WTC11 (cell line): ENCODE results near the gene HLF.

Source experiments
- NR1H2 ChIP-seq: sonication (generic); formaldehyde crosslinking; IDR thresholded peaks from 2 replicates; pipeline ENCODE4 v1.9.0; 2021; ENCODE audit warnings: mild to moderate bottlenecking, moderate library complexity, missing genetic modification reagents
- SMAD4 ChIP-seq: sonication (generic); formaldehyde crosslinking; IDR thresholded peaks from 2 replicates; pipeline ENCODE4 v1.8.0; 2022; ENCODE audit warnings: mild to moderate bottlenecking, missing genetic modification reagents
- SOX15 ChIP-seq: fragments of 250-450 bp; sonication (Bioruptor Pico); IDR thresholded peaks from 2 replicates; pipeline ENCODE4 v1.9.0; 2021; ENCODE audit warnings: mild to moderate bottlenecking
- ZNF138 ChIP-seq: sonication (generic); formaldehyde crosslinking; conservative IDR thresholded peaks from 2 replicates; pipeline ENCODE4 v1.8.1; 2022; ENCODE audit warnings: mild to moderate bottlenecking, moderate library complexity, missing genetic modification reagents
- TF ChIP-seq, protein P1 (sequence below): fragments of 200-600 bp; IDR thresholded peaks from 2 replicates; pipeline ENCODE4 v1.8.0; 2022; ENCODE audit warnings: antibody characterized with exemption
- TF ChIP-seq, protein P2 (sequence below): sonication (generic); formaldehyde crosslinking; IDR thresholded peaks from 2 replicates; pipeline ENCODE4 v1.8.1; 2023; ENCODE audit warnings: mild to moderate bottlenecking, missing genetic modification reagents, moderate library complexity
- TF ChIP-seq, protein P3 (sequence below): sonication (generic); formaldehyde crosslinking; conservative IDR thresholded peaks from 2 replicates; pipeline ENCODE4 v1.8.1; 2023; ENCODE audit warnings: mild to moderate bottlenecking, low read depth, missing genetic modification reagents, moderate library complexity
- TF ChIP-seq, protein P4 (sequence below): sonication (generic); formaldehyde crosslinking; IDR thresholded peaks from 2 replicates; pipeline ENCODE4 v1.8.0; 2022; ENCODE audit warnings: missing genetic modification reagents

DNA sequence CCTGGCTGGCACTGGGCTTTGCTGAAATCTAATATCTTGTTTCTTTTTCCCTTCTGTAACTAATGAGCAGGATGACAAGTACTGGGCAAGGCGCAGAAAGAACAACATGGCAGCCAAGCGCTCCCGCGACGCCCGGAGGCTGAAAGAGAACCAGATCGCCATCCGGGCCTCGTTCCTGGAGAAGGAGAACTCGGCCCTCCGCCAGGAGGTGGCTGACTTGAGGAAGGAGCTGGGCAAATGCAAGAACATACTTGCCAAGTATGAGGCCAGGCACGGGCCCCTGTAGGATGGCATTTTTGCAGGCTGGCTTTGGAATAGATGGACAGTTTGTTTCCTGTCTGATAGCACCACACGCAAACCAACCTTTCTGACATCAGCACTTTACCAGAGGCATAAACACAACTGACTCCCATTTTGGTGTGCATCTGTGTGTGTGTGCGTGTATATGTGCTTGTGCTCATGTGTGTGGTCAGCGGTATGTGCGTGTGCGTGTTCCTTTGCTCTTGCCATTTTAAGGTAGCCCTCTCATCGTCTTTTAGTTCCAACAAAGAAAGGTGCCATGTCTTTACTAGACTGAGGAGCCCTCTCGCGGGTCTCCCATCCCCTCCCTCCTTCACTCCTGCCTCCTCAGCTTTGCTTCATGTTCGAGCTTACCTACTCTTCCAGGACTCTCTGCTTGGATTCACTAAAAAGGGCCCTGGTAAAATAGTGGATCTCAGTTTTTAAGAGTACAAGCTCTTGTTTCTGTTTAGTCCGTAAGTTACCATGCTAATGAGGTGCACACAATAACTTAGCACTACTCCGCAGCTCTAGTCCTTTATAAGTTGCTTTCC, 56.0 kb downstream of the HLF start:
- TF ChIP-seq SMAD4 (CRISPR knock-in tag) (no peak), SOX15 (CRISPR knock-in tag) (no peak), ZNF138 (CRISPR knock-in tag) (no peak), NR1H2 (CRISPR knock-in tag) (no peak)
- TF ChIP-seq, protein P1, sequence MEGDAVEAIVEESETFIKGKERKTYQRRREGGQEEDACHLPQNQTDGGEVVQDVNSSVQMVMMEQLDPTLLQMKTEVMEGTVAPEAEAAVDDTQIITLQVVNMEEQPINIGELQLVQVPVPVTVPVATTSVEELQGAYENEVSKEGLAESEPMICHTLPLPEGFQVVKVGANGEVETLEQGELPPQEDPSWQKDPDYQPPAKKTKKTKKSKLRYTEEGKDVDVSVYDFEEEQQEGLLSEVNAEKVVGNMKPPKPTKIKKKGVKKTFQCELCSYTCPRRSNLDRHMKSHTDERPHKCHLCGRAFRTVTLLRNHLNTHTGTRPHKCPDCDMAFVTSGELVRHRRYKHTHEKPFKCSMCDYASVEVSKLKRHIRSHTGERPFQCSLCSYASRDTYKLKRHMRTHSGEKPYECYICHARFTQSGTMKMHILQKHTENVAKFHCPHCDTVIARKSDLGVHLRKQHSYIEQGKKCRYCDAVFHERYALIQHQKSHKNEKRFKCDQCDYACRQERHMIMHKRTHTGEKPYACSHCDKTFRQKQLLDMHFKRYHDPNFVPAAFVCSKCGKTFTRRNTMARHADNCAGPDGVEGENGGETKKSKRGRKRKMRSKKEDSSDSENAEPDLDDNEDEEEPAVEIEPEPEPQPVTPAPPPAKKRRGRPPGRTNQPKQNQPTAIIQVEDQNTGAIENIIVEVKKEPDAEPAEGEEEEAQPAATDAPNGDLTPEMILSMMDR: no peak
- TF ChIP-seq, protein P2, sequence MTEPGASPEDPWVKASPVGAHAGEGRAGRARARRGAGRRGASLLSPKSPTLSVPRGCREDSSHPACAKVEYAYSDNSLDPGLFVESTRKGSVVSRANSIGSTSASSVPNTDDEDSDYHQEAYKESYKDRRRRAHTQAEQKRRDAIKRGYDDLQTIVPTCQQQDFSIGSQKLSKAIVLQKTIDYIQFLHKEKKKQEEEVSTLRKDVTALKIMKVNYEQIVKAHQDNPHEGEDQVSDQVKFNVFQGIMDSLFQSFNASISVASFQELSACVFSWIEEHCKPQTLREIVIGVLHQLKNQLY: no peak
- TF ChIP-seq, protein P3, sequence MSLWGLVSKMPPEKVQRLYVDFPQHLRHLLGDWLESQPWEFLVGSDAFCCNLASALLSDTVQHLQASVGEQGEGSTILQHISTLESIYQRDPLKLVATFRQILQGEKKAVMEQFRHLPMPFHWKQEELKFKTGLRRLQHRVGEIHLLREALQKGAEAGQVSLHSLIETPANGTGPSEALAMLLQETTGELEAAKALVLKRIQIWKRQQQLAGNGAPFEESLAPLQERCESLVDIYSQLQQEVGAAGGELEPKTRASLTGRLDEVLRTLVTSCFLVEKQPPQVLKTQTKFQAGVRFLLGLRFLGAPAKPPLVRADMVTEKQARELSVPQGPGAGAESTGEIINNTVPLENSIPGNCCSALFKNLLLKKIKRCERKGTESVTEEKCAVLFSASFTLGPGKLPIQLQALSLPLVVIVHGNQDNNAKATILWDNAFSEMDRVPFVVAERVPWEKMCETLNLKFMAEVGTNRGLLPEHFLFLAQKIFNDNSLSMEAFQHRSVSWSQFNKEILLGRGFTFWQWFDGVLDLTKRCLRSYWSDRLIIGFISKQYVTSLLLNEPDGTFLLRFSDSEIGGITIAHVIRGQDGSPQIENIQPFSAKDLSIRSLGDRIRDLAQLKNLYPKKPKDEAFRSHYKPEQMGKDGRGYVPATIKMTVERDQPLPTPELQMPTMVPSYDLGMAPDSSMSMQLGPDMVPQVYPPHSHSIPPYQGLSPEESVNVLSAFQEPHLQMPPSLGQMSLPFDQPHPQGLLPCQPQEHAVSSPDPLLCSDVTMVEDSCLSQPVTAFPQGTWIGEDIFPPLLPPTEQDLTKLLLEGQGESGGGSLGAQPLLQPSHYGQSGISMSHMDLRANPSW (CRISPR knock-in tag): no peak
- TF ChIP-seq, protein P4, sequence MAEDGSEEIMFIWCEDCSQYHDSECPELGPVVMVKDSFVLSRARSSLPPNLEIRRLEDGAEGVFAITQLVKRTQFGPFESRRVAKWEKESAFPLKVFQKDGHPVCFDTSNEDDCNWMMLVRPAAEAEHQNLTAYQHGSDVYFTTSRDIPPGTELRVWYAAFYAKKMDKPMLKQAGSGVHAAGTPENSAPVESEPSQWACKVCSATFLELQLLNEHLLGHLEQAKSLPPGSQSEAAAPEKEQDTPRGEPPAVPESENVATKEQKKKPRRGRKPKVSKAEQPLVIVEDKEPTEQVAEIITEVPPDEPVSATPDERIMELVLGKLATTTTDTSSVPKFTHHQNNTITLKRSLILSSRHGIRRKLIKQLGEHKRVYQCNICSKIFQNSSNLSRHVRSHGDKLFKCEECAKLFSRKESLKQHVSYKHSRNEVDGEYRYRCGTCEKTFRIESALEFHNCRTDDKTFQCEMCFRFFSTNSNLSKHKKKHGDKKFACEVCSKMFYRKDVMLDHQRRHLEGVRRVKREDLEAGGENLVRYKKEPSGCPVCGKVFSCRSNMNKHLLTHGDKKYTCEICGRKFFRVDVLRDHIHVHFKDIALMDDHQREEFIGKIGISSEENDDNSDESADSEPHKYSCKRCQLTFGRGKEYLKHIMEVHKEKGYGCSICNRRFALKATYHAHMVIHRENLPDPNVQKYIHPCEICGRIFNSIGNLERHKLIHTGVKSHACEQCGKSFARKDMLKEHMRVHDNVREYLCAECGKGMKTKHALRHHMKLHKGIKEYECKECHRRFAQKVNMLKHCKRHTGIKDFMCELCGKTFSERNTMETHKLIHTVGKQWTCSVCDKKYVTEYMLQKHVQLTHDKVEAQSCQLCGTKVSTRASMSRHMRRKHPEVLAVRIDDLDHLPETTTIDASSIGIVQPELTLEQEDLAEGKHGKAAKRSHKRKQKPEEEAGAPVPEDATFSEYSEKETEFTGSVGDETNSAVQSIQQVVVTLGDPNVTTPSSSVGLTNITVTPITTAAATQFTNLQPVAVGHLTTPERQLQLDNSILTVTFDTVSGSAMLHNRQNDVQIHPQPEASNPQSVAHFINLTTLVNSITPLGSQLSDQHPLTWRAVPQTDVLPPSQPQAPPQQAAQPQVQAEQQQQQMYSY (CRISPR knock-in tag): no peak
